Epithelial cell of esophagus (primary cell): ENCODE results near the gene MARCO.
A peak's percentile ranks its signal among the peaks of the same experiment; 100 is the strongest.
"Not testable (repeated sequence)": the region's sequence is repeated elsewhere in the genome, so short reads cannot be mapped to it uniquely, and the experiment has no call there.

Experiments
- DNase-seq: peaks from one replicate; pipeline ENCODE4 v3.0.0; 2010; ENCODE audit warnings: low read depth
- H3K4me3 ChIP-seq: 2 replicates; pipeline ENCODE4 v1.5.1; 2011; ENCODE audit warnings: mild to moderate bottlenecking, low read length, control low read depth
- CTCF ChIP-seq: IDR thresholded peaks from 2 replicates; pipeline ENCODE4 v1.5.1; 2011; ENCODE audit warnings: low read depth, mild to moderate bottlenecking, low read length, control low read depth, inconsistent platforms; ENCODE audit not compliant: insufficient read depth; ENCODE audit errors: missing control alignments

MARCO gene

DNA sequence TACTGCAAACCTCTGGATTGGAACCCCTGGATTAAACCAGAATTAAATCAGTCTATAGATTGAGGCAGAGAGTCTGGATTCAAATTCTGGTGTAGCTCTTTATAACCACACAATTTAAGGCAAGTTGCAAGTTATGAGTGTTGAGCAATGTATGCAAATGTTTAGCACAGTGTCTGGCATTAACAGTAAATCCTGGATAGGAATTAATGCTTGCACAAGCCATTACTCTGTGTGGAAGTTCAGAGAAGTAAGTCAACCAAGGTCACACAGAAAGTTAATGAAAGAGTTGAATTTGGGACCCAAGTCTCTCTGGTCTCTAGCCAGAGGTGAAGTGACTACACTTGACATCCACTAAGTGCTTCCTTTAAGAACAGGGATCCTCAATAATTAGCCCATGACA lies 2.0 kb upstream of the MARCO start:
- no peak for TF ChIP-seq CTCF
- no peak for DNase-seq
- H3K4me3 ChIP-seq = no peak overlapping the region

GRCh38 chr2:118940486-118941120 lies 1.4 kb upstream of the MARCO start:
- no peak for DNase-seq
- no peak for TF ChIP-seq CTCF
- H3K4me3 ChIP-seq = no peak overlapping the region

DNA sequence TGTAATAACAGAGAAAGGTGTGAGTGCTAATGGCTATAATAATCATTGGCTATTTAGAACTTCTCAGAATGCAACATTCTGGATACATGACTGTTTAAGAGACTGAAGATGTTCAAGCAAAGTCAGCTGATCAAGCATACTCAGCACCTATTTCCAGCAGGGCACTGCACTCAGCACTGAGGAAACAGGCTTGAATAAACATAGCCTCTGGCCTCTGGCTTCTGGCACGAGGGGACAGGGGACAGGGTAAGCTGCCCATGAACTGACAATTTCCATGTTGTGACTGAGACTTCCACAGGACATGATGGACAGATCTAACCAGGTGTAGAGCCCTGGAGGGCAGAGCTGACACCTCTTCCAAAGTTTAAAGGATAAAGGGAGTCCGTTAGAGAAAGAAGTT lies 1.3 kb downstream of the MARCO start:
- DNase-seq = no peak
- H3K4me3 ChIP-seq = no peak overlapping the region
- no peak for TF ChIP-seq CTCF

- peak; percentile 25 for DNase-seq
- TF ChIP-seq CTCF = no peak
- no peak overlapping the region for H3K4me3 ChIP-seq
These were observed 3.9 kb downstream of the MARCO start for GRCh38 chr2:118945881-118946280.

DNA sequence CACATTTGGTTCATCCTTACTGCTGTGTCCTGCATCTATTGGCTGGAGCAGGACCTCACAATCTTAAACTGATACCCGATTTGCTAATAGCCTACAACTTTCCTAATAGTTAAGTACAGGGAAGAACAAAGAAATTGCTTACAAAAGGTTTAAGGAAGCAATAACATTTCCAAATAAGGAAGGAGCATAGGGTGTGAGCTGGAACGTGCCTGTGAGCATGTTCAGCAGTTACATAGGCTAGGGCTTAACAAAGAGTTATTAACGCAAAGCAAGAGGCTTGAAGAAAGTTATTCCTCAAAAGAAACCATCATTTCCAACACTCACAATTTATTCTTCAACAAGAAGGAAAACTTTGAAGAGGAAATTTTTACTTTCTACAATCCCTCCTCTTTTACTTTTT lies 6.3 kb downstream of the MARCO start:
- peak; percentile 26 for DNase-seq
- H3K4me3 ChIP-seq = not testable (repeated sequence)

DNA sequence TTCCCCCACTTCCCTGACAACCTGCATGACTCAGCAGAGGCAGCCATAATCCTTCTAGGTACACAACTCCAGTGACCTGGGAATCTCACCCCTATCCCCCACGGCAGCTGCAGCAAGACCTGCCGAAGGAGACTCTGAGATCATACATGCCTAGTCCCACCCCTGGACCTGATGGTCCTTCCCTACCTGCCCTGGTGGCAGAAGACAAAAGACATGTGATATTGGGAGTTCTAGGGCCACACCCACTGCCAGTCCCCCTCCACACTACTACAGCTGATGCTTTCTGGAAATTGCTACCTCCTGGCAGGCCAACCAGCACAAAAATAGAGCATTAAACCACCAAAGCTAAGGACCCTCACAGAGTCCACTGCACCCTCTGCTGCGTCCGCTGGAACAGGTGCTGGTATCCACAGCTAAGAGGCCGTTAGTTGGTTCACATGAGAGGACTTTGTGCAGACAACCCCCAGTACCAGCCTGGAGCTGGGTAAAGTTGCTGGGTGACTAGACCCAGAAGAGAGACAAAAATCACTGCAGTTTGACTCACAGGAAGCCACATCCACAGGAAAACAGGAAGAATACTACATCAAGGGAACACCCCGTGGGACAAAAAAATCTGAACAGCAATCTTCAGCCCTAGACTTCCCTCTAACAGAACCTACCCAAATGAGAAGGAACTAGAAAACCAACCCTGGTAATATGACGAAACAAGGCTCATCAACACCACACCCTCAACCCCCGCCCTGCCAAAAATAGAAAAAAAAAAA lies 12.5 kb downstream of the MARCO start:
- TF ChIP-seq CTCF = no peak
- no peak overlapping the region for H3K4me3 ChIP-seq
- peak; percentile 11 for DNase-seq

GRCh38 chr2:118965737-118966136 lies 23.7 kb downstream of the MARCO start:
- no peak for TF ChIP-seq CTCF
- H3K4me3 ChIP-seq = no peak overlapping the region
- no peak for DNase-seq
